Measurements from ENCODE around the gene MYH9. TPM values are rescaled to one million over a fixed set of nuclear protein-coding genes. Genes with fewer than 3 reads are reported as not detected.

Gene MYH9
- total RNA-seq, 1 experiment from 2014 or later, result 258 TPM

GRCh38 chr22:36391638-36392037 lies 3.9 kb upstream of the MYH9 start:
- Histone ChIP-seq H3K9ac (ENCODE audit: low read length) (no peak overlapping the region), H4K20me1 (ENCODE audit: insufficient read depth) (peaks cover under 1% of the 10 kb centered on the region; the same call in 1 of the 2 replicates), H3K4me3 (replicated peaks in 1 of 2; ENCODE audit: low read depth in 1 of 2, low read length in 2 of 2) (no peak overlapping the region), H3K27me3 (ENCODE audit: insufficient read depth, low read length) (no peaks in the 10 kb centered on the region), H3K9me3 (ENCODE audit: control insufficient read depth in 1 of 2, insufficient read depth in 1 of 2, low read depth in 1 of 2, low read length in 2 of 2) (no peaks in the 10 kb centered on the region), H3K9me2 (ENCODE audit: insufficient read depth) (no peaks in the 10 kb centered on the region), H3K4me2 (ENCODE audit: low read length) (no peak overlapping the region), H2AFZ (ENCODE audit: low read depth, low read length, poor library complexity, severe bottlenecking) (no peak overlapping the region), H3K4me1 (ENCODE audit: control insufficient read depth in 1 of 2, insufficient read depth in 2 of 2, low read length in 2 of 2) (peaks cover 15 to 30% of the 10 kb centered on the region in 2 experiments), H3K36me3 (ENCODE audit: control insufficient read depth in 1 of 2, insufficient read depth in 2 of 2, low read length in 2 of 2) (no peaks in the 10 kb centered on the region), H3K27ac (ENCODE audit: low read depth, low read length) (no peak overlapping the region), H3K79me2 (ENCODE audit: insufficient read depth, low read length) (peaks cover 12% of the 10 kb centered on the region)
- no peak for ATAC-seq
- intact Hi-C loops (cut with micrococcal nuclease), result no loop called here
- TF ChIP-seq SRF (IDR thresholded peaks at IDR 0.05; ENCODE audit: low read depth), result no peak
- no peak for TF ChIP-seq ZNF274 (IDR thresholded peaks at IDR 0.05; ENCODE audit: low read depth, low read length)
- TF ChIP-seq REST (IDR thresholded peaks at IDR 0.05; ENCODE audit: low read depth), result no peak
- no peak for TF ChIP-seq CTCF (IDR thresholded peaks at IDR 0.05 in 2 of 3, conservative IDR thresholded peaks at IDR 0.05 in 1 of 3; ENCODE audit: borderline replicate concordance in 1 of 3, insufficient read depth in 1 of 3, low read depth in 2 of 3, low read length in 2 of 3)
- TF ChIP-seq POLR2A (IDR thresholded peaks at IDR 0.05; ENCODE audit: borderline replicate concordance, extremely low read depth, insufficient read depth, insufficient read length), result no peak
- TF ChIP-seq ZBTB33 (IDR thresholded peaks at IDR 0.05; ENCODE audit: extremely low read depth, insufficient replicate concordance, low read length), result no peak
- no peak for TF ChIP-seq POLR2AphosphoS5 (IDR thresholded peaks at IDR 0.05; ENCODE audit: low read depth, low read length)
- no peak for TF ChIP-seq TCF7L2 (IDR thresholded peaks at IDR 0.05; ENCODE audit: borderline replicate concordance, extremely low read depth, insufficient read depth, insufficient read length)
- TF ChIP-seq EZH2 (IDR thresholded peaks at IDR 0.05), result no peak
- no peak for TF ChIP-seq EGR1 (IDR thresholded peaks at IDR 0.05; ENCODE audit: low read depth)
- TF ChIP-seq MAX (IDR thresholded peaks at IDR 0.05), result no peak
- no peak for TF ChIP-seq SP1 (IDR thresholded peaks at IDR 0.05; ENCODE audit: low read depth)
- no peak for TF ChIP-seq CEBPB (IDR thresholded peaks at IDR 0.05; ENCODE audit: low read depth)
- TF ChIP-seq SIN3A (IDR thresholded peaks at IDR 0.05; ENCODE audit: low read depth), result no peak
- no peak for TF ChIP-seq FOSL1 (IDR thresholded peaks at IDR 0.05; ENCODE audit: low read depth)
- no peak for TF ChIP-seq ZFX (IDR thresholded peaks at IDR 0.05)
- TF ChIP-seq EZH2phosphoT487 (IDR thresholded peaks at IDR 0.05; ENCODE audit: borderline replicate concordance), result no peak
- no peak for TF ChIP-seq CBX3 (IDR thresholded peaks at IDR 0.05; ENCODE audit: low read depth)
- no peak for TF ChIP-seq JUND (IDR thresholded peaks at IDR 0.05)
- POLR2A ChIA-PET, result no interaction called here
- no peak for DNase-seq (ENCODE audit: low read depth, low spot score)
- no TSS peak for BruUV-seq (replicated peaks)
- RAD21 ChIA-PET (ENCODE audit: low non-redundant PET in 1 of 2, low total read pairs in 2 of 2, uncharacterized antibody in 2 of 2, unreplicated experiment in 2 of 2), result no interaction called here
- CTCF ChIA-PET, result no interaction called here

All from HCT116 (cell line).